Measurements from ENCODE around the gene ENG. TPM values are rescaled to one million over a fixed set of nuclear protein-coding genes. Genes with fewer than 3 reads are reported as not detected.

ENG gene
- total and polyA plus RNA-seq, 2 experiments from 2014 or later: 1.4 to 2.6 TPM

- H3K4me3 ChIP-seq: no peak overlapping the region
- Mint-ChIP-seq H3K4me1 (peaks cover 7% of the 10 kb centered on the region), H3K4me3 (no peak overlapping the region), H3K27ac (no peak overlapping the region), H3K9me3 (no peaks in the 10 kb centered on the region), H3K36me3 (ENCODE audit: low read depth) (no peaks in the 10 kb centered on the region), H3K27me3 (ENCODE audit: insufficient read depth, low read depth, poor library complexity) (peaks cover 8% of the 10 kb centered on the region)
- H3K27ac ChIP-seq (ENCODE audit: low read depth): no peak overlapping the region
- ATAC-seq (no peak), DNase-seq (ENCODE audit: low spot score) (no peak)
- no peak overlapping the region for H2AFZ ChIP-seq
- H3F3A ChIP-seq (replicated peaks; ENCODE audit: low read depth): no peaks in the 10 kb centered on the region
- H3K27me3 ChIP-seq (ENCODE audit: insufficient read depth): no peaks in the 10 kb centered on the region
- H3K4me1 ChIP-seq (ENCODE audit: insufficient read depth): peaks cover 4% of the 10 kb centered on the region; the same call in 1 of the 2 replicates
- no peaks in the 10 kb centered on the region for H3K79me2 ChIP-seq (replicated peaks; ENCODE audit: insufficient read depth)
- TF ChIP-seq NANOG (IDR thresholded peaks at IDR 0.05; ENCODE audit: borderline replicate concordance) (no peak), ZNF462 (CRISPR knock-in tag; IDR thresholded peaks at IDR 0.05) (no peak), STAT1 (IDR thresholded peaks at IDR 0.05; ENCODE audit: unreplicated experiment) (no peak), CTCF (conservative IDR thresholded peaks at IDR 0.05; ENCODE audit: low read depth in 2 of 2) (no peak), EZH2phosphoT487 (IDR thresholded peaks at IDR 0.05; ENCODE audit: unreplicated experiment) (no peak), POLR2AphosphoS5 (IDR thresholded peaks at IDR 0.05; ENCODE audit: low read depth) (no peak), REST (IDR thresholded peaks at IDR 0.05; ENCODE audit: unreplicated experiment) (no peak), JUNB (IDR thresholded peaks at IDR 0.05; ENCODE audit: unreplicated experiment) (no peak)
- H3K4me2 ChIP-seq: no peak overlapping the region
- H3K9me2 ChIP-seq (ENCODE audit: insufficient read depth): no peaks in the 10 kb centered on the region
- no peaks in the 10 kb centered on the region for H4K20me1 ChIP-seq (replicated peaks; ENCODE audit: insufficient read depth)
- no peaks in the 10 kb centered on the region for H3K36me3 ChIP-seq (ENCODE audit: insufficient read depth)
Observed at GRCh38 chr9:127857278-127857677, 2.8 kb upstream of the ENG start.

All from GM23338 (cell line).